Measurements from ENCODE around the gene HK1. TPM values are rescaled to one million over a fixed set of nuclear protein-coding genes. Genes with fewer than 3 reads are reported as not detected.

The HK1 gene
- total and polyA plus RNA-seq, 2 experiments from 2014 or later = 31.1 to 42.5 TPM

DNA sequence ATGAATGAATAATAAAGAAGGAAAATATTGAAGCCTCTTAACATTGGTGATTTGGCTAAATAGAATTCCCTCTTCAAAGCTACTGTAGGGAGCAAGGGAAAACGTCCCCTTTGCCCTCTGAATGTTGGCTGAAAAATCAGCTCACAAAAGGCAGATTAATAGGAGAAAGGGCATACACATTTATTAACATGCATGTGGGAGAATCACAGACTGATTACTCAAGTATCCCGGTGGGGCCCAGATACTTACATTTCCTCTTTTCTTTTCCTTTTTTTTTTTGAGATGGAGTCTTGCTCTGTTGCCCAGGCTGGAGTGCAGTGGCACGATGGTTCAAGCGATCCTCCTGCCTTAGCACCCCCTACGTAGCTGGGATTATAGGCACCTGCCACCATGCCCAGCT, 68.5 kb downstream of the HK1 start:
- no peak overlapping the region for H3K4me3 ChIP-seq
- peaks cover 19% of the 10 kb centered on the region for H3K79me2 ChIP-seq

DNA sequence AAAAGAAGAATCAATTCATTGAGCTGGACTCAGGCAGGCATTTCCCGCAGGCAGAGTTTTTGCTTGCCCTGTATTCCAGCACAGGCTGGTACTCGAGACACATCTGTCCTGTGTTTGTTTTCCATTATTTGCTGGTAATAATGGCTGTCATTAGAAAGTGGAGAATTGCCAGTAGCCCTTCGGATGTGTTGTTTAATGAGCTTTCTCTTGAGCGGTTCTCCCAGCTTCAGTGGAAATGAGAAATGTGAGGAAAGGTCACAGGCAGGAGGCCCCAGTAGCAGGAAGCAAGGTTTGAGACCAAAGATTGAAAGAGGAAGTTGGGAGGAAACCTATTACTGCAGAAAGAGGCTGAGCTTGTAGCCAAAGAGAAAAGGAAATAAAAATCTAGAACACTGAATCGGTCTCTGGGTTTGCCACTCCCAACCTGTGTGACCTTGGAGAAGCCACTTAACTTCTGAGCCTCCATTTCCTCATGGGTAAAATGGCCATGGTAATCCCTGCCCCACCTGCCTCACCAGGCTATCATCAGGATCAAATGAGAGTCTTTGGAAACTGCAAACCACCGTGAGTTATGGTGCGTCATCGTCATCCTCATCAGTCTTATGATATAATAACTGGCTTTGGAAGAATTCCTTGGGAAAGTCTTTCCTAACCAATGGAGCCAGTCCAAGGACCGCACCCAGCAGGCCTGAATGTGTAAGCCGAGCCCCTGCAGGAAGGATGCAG, 70.7 kb downstream of the HK1 start:
- Histone ChIP-seq H3K4me1 (ENCODE audit: insufficient read depth) (peaks cover 5% of the 10 kb centered on the region), H4K20me1 (ENCODE audit: insufficient read depth, poor library complexity, severe bottlenecking) (no peaks in the 10 kb centered on the region), H3K4me3 (no peak overlapping the region), H3K27me3 (no peaks in the 10 kb centered on the region), H3K27ac (no peak overlapping the region), H3K4me2 (no peak overlapping the region), H3K79me2 (peaks cover 3% of the 10 kb centered on the region), H3K9me3 (ENCODE audit: low read depth) (no peaks in the 10 kb centered on the region), H2AFZ (no peak overlapping the region), H3K9me2 (replicated peaks; ENCODE audit: insufficient read depth) (no peaks in the 10 kb centered on the region), H3K36me3 (replicated peaks; ENCODE audit: insufficient read depth, low read depth) (no peaks in the 10 kb centered on the region)
- TF ChIP-seq, protein P1, sequence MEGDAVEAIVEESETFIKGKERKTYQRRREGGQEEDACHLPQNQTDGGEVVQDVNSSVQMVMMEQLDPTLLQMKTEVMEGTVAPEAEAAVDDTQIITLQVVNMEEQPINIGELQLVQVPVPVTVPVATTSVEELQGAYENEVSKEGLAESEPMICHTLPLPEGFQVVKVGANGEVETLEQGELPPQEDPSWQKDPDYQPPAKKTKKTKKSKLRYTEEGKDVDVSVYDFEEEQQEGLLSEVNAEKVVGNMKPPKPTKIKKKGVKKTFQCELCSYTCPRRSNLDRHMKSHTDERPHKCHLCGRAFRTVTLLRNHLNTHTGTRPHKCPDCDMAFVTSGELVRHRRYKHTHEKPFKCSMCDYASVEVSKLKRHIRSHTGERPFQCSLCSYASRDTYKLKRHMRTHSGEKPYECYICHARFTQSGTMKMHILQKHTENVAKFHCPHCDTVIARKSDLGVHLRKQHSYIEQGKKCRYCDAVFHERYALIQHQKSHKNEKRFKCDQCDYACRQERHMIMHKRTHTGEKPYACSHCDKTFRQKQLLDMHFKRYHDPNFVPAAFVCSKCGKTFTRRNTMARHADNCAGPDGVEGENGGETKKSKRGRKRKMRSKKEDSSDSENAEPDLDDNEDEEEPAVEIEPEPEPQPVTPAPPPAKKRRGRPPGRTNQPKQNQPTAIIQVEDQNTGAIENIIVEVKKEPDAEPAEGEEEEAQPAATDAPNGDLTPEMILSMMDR (IDR thresholded peaks at IDR 0.05; ENCODE audit: poor library complexity) = no peak
- TF ChIP-seq EZH2phosphoT487 (IDR thresholded peaks at IDR 0.05; ENCODE audit: low read depth, severe bottlenecking, unreplicated experiment) (no peak), EZH2 (IDR thresholded peaks at IDR 0.05; ENCODE audit: borderline replicate concordance) (no peak)
- no peak for DNase-seq (ENCODE audit: low spot score)
- WGBS (ENCODE audit: low lambda C conversion rate, missing lambda C conversion rate) = 72% methylated on average over 10 of the region's 10 CpGs

More for the DNA sequence above, 68.5 kb downstream of the HK1 start:
- no peak overlapping the region for H3K27ac ChIP-seq
- DNase-seq (ENCODE audit: low spot score) = no peak
- TF ChIP-seq, protein P1 (IDR thresholded peaks at IDR 0.05; ENCODE audit: poor library complexity) = no peak
- TF ChIP-seq EZH2 (IDR thresholded peaks at IDR 0.05; ENCODE audit: borderline replicate concordance) = no peak
- TF ChIP-seq EZH2phosphoT487 (IDR thresholded peaks at IDR 0.05; ENCODE audit: low read depth, severe bottlenecking, unreplicated experiment) = no peak
- H2AFZ ChIP-seq = no peak overlapping the region
- H4K20me1 ChIP-seq (ENCODE audit: insufficient read depth, poor library complexity, severe bottlenecking) = no peaks in the 10 kb centered on the region
- no peaks in the 10 kb centered on the region for H3K9me3 ChIP-seq (ENCODE audit: low read depth)
- no peaks in the 10 kb centered on the region for H3K9me2 ChIP-seq (replicated peaks; ENCODE audit: insufficient read depth)
- no peaks in the 10 kb centered on the region for H3K36me3 ChIP-seq (replicated peaks; ENCODE audit: insufficient read depth, low read depth)
- WGBS (ENCODE audit: low lambda C conversion rate, missing lambda C conversion rate) = 79% methylated on average over 5 of the region's 5 CpGs
- H3K4me2 ChIP-seq = no peak overlapping the region
- no peaks in the 10 kb centered on the region for H3K27me3 ChIP-seq
- peaks cover 5% of the 10 kb centered on the region for H3K4me1 ChIP-seq (ENCODE audit: insufficient read depth)

DNA sequence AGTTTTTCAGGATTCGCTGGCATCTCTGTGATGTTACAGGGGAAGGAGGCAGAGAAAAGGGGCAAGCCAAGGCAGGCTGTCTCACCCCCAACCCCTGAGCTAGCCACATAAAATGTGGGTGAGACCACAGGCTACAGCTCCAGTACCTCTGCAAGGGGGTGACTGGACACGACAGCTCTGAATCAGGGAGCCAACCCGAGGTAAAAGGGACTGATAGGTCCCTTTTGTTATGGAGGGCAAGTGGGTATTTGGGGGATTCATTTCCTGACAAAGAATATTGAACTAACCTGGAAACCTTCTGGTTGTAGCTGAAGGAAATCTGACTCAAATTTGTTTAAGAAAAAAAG, 71.2 kb downstream of the HK1 start:
- Histone ChIP-seq H3K9me2 (replicated peaks; ENCODE audit: insufficient read depth) (no peaks in the 10 kb centered on the region), H3K79me2 (peaks cover 3% of the 10 kb centered on the region), H2AFZ (no peak overlapping the region), H4K20me1 (ENCODE audit: insufficient read depth, poor library complexity, severe bottlenecking) (no peaks in the 10 kb centered on the region), H3K36me3 (replicated peaks; ENCODE audit: insufficient read depth, low read depth) (no peaks in the 10 kb centered on the region), H3K27me3 (no peaks in the 10 kb centered on the region), H3K9me3 (ENCODE audit: low read depth) (no peaks in the 10 kb centered on the region), H3K4me3 (no peak overlapping the region), H3K27ac (no peak overlapping the region), H3K4me1 (ENCODE audit: insufficient read depth) (peaks cover 5% of the 10 kb centered on the region), H3K4me2 (no peak overlapping the region)
- 98% methylated on average over 3 of the region's 3 CpGs for WGBS (ENCODE audit: low lambda C conversion rate, missing lambda C conversion rate)
- TF ChIP-seq EZH2 (IDR thresholded peaks at IDR 0.05; ENCODE audit: borderline replicate concordance) (no peak), EZH2phosphoT487 (IDR thresholded peaks at IDR 0.05; ENCODE audit: low read depth, severe bottlenecking, unreplicated experiment) (no peak)
- TF ChIP-seq, protein P1 (IDR thresholded peaks at IDR 0.05; ENCODE audit: poor library complexity) = no peak
- no peak for DNase-seq (ENCODE audit: low spot score)

All from hepatocyte (in vitro differentiated cells).